ENCODE results near the gene R3HDM2.
"Not testable (repeated sequence)": the region's sequence is repeated elsewhere in the genome, so short reads cannot be mapped to it uniquely, and the experiment has no call there.

Gene R3HDM2

DNA sequence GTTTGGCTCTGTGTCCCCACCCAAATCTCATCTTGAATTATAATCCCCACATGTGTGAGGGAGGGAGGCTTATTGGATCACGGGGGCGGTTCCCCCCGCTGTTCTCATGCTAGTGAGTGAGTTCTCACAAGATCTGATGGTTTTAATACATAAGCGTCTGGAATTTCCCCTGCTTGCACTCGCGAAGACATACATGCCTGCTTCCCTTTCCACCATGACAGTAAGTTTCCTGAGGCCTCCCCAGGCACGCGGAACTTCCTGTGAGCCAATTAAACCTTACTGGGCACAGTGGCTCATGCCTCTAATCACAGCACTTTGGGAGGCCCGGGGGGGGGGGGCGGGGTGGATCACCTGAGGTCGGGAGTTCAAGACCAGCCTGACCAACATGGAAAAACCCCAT, 60.8 kb downstream of the R3HDM2 start:
- TF ChIP-seq, protein P1, sequence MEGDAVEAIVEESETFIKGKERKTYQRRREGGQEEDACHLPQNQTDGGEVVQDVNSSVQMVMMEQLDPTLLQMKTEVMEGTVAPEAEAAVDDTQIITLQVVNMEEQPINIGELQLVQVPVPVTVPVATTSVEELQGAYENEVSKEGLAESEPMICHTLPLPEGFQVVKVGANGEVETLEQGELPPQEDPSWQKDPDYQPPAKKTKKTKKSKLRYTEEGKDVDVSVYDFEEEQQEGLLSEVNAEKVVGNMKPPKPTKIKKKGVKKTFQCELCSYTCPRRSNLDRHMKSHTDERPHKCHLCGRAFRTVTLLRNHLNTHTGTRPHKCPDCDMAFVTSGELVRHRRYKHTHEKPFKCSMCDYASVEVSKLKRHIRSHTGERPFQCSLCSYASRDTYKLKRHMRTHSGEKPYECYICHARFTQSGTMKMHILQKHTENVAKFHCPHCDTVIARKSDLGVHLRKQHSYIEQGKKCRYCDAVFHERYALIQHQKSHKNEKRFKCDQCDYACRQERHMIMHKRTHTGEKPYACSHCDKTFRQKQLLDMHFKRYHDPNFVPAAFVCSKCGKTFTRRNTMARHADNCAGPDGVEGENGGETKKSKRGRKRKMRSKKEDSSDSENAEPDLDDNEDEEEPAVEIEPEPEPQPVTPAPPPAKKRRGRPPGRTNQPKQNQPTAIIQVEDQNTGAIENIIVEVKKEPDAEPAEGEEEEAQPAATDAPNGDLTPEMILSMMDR (IDR thresholded peaks at IDR 0.05; ENCODE audit: control extremely low read depth, extremely low read depth, low read depth, missing control alignments), result no peak
- ChIA-PET CTCF (no interaction called here), POLR2A (no interaction called here)
- DNase-seq (ENCODE audit: extremely low spot score), result no peak

DNA sequence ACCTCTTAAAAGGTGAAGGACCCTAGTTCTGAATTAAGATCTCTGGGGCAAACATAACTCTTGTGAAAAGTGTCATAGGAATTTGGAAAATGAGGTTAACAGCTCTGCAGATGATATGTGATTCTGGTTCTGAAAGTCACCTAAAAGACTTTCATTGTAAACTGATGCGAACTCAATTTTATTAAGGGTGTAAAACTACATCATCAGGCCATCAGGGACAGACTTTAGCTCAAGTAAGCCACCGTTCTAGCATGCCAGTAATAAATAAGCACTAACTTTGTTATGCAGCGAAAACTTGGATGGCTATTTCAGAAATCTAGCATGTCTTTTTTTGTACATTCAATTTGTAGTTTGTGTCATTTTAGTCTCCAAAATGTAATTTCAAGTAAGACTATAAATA, 61.6 kb downstream of the R3HDM2 start:
- no peak for DNase-seq (ENCODE audit: extremely low spot score)
- CTCF ChIA-PET, result interaction anchor here (1.5 kb wide), 1 partner anchor 10 kb away, joined by 4 read pairs; no protein-coding TSS in a partner anchor
- POLR2A ChIA-PET, result no interaction called here
- TF ChIP-seq, protein P1 (IDR thresholded peaks at IDR 0.05; ENCODE audit: control extremely low read depth, extremely low read depth, low read depth, missing control alignments), result no peak

DNA sequence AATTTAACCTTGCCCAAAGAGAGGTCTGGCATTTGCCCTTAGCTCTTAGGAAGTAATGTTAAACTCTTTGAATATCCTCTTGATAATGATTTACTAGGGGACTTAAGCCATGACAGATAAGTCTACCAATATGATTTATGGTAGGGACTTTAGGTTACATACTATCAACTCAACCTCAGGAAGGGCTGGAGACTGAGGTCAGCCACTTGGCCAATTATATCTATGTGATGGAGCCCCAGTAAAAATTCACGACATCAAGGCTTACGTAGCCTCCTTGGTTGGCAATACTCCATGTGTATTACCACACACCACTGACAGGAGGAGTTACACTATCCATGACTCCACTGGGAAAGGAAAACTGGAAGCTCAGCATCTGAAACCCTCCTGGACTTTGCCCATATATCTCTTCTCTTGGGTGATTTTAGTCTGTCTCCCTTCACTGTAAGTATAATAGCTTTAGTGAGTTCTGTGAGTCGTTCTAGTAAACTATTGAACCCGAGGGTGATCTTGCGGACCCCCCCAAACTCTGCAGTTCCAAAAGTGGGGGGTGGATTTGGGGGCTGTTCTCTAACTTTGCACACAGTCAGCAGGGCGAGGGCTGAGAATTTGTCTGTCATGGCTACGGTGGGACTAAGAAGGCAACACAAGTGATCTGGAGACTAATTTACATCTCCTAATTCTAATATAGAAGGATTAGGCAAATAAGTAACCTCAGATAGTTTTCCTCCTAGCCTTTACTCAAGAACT, 62.3 kb downstream of the R3HDM2 start:
- TF ChIP-seq, protein P1 (IDR thresholded peaks at IDR 0.05; ENCODE audit: control extremely low read depth, extremely low read depth, low read depth, missing control alignments), result no peak
- no peak for DNase-seq (ENCODE audit: extremely low spot score)
- POLR2A ChIA-PET, result no interaction called here
- CTCF ChIA-PET, result interaction anchor here (1.0 to 1.5 kb wide), 3 partner anchors 11 to 61 kb away, joined by 3 to 4 read pairs (median 3); no protein-coding TSS in a partner anchor

GRCh38 chr12:57367121-57367520, 63.7 kb downstream of the R3HDM2 start:
- ChIA-PET POLR2A (no interaction called here), CTCF (interaction anchor here (1.1 to 1.5 kb wide), 3 partner anchors 35 to 87 kb away, joined by 3 read pairs; no protein-coding TSS in a partner anchor)
- DNase-seq (ENCODE audit: extremely low spot score), result no peak
- TF ChIP-seq, protein P1 (IDR thresholded peaks at IDR 0.05; ENCODE audit: control extremely low read depth, extremely low read depth, low read depth, missing control alignments), result no peak

DNA sequence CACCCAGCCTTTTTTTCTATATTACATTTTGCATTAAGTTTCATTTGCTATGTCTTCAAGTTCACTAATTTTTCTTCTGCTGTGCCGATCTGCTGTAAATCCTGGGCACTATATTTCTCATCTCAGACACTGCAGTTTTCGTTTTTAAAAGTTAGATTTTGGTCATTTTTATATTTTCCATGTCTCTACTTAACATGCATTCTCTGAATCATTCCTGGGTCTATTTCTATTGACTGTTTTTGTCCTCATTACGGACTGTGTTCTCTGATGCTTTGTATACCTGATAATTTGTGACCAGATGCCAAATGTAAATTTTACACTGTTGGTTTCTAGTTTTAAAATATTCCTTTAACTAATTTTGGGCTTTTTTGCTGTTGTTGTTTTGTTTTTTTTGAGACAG, 64.5 kb downstream of the R3HDM2 start:
- ChIA-PET CTCF (interaction anchor here (1.1 kb wide), 1 partner anchor 59 kb away, joined by 3 read pairs; no protein-coding TSS in a partner anchor), POLR2A (no interaction called here)
- TF ChIP-seq, protein P1 (IDR thresholded peaks at IDR 0.05; ENCODE audit: control extremely low read depth, extremely low read depth, low read depth, missing control alignments), result no peak
- no peak for DNase-seq (ENCODE audit: extremely low spot score)

GRCh38 chr12:57364156-57364555, 66.7 kb downstream of the R3HDM2 start:
- POLR2A ChIA-PET, result interaction anchor here (0.7 kb wide), 1 partner anchor 86 kb away, joined by 5 read pairs; no protein-coding TSS in a partner anchor
- CTCF ChIA-PET, result interaction anchor here (0.9 to 1.4 kb wide), 2 partner anchors 25 to 37 kb away, joined by 3 read pairs; no protein-coding TSS in a partner anchor
- DNase-seq (ENCODE audit: extremely low spot score), result not testable (repeated sequence)

- TF ChIP-seq, protein P1 (IDR thresholded peaks at IDR 0.05; ENCODE audit: control extremely low read depth, extremely low read depth, low read depth, missing control alignments), result no peak
- POLR2A ChIA-PET, result no interaction called here
- CTCF ChIA-PET, result no interaction called here
- no peak for DNase-seq (ENCODE audit: extremely low spot score)
Measured at GRCh38 chr12:57360468-57360867, 70.4 kb downstream of the R3HDM2 start.

Measured in GM10248 (cell line).